NCI-H2227 (cell line): ENCODE measurements around the gene SFMBT1.

Experiments
- DNase-seq: peaks from one replicate; lab custom pipeline; 2025; ENCODE audit not compliant: unreplicated experiment; lab: John Stamatoyannopoulos, UW

The SFMBT1 gene

DNA sequence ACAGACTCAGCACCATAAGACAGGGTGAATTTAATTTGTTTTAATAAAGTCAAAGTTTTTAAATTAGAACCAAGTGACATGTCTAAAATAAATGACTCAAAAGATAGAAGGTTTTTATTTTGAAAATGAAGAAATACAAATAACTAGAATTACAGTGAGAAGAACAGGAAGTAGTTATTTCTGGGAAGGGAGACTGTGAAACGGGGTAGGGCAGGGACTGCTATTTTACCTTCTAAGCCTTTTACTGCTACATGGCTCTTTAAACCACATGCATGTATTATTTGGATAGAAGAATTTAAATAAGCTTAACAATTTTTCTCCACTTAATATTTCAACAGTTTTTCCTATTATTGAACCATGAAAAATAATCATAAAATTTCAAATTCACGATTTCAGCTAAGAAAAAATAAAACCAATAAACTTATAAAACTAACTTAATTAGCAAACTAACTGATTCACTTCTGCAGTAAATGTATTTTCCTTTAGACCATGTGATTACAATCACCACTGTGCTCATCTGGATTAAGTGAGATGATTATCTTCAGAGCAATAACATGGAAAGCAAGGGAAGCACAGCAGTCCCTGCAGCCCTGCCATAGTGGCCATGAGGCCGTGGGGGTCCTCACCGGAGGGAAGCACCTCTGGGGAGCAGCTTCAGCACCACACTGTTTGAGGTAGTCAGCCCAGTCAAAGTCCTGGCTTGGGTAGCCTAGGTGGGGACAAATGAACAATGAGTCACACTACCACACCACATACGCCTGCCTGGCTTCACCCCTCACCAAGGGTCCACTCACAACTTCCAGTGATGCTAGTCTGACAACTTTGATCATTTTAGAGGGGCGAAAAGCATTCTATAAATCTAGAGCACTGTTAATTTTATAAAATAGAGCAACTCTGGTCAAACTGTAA is 120.2 kb downstream of the SFMBT1 start:
- DNase-seq: no peak

DNA sequence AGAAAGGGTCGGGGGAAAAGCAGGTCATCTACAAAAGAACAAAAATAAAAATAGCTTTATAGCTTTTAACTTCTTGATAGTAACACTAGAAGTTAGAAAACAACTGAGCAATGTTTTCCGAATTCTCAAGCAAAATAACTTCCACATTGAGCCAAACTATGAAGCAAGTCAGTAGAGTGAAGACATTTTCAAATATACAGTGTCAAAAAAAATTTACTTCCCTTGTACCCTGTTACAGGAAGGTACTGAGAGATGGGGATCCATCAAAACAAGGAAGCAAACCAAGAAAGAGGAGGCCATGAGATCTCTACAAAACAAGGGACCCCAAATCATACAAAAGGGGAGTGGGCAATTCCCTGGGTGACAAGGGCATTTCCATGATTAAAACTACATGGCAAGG is 121.9 kb downstream of the SFMBT1 start:
- no peak for DNase-seq

DNA sequence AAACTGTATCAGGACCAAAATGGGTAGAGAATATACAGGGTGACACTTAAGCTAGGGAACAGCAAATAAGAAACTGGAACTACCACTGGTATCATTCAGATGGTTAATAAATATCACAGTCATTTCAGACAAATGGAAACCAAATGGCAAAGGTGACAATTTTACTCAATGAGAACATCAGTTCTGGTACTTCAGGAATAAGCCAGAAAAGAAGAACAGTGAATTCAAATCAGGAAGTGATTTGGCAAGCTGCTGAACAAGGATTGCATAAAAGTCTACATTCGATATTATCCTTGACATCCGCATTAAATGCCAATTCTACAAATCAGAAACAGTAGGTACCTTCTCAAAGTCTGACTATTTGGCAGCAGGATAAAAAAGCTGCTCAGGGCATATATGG is 125.0 kb downstream of the SFMBT1 start:
- no peak for DNase-seq

DNA sequence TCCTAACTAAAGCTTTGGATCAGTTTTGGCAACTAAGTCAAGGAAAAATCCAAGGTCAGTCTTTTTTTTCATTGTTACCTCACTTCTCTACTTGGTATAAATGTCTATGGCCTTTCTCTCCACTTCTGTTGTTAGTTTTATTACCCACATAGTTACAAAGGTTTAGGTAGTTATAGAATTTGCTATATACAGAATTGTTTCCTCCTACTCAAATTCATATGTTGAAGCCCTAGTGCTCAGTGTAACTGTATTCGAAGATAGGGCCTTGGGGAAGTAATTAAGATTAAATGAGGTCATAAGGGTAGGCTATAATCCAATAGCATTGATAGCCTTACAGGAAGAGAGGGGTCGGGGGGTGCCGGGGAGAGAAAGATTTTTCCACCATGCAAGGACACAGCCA is 128.8 kb downstream of the SFMBT1 start:
- DNase-seq: no peak

DNA sequence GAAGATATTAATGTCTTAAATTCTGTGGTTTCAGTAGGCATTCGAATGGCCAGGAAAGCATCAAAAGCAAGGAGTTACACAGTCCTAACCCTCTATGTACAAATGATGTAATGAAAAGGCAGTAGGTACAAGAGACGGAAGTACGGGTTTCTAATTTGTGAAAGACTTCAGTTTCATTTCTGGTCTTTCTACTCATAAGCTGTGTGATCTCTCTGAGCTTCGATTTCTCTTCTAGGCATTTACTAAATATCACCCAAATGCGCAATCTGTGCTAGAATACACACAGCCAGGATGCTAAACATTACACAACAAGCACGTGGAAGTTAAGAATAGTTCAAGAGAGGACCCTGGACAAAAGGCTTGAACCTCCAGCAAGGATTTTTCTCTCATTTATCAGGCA is 130.6 kb downstream of the SFMBT1 start:
- DNase-seq: no peak

DNA sequence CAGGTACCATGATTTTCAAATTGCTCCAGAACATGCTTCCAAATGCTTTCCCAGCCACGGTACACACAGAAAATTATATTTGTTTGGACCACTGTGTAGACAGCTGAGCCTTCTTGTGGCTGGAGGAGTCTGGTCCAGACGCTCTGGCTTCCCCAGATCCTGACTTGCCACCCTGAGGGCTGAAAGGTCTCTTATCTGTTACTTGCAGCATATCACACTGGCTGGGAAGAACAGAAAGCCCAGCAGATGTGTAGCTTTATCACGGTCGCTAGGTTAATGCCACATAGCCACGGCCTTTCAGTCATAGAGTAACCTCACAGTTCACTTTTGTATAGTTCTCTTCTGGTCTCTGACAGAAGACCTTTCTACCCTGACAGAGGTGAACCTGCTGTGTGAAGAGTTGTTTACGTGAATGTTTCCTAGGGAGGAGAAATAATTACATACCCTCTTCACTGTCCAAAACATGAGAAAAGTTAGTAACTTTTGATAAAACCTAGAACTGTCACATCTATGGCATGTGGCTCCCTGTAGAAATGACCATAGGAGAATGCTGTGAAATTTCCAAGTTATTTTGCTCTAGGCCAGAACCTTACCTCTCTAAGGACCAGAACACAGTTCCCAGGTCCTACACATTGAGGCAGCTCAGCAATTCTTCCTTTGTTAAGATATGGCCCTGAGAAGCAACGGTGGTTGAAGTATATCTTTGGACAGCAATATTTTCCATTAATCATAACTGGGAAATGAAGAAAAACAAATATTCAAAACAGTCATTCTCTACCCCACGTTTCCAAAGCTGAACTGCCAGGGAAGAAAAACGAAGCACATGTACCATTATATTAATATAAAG is 132.8 kb downstream of the SFMBT1 start:
- no peak for DNase-seq

DNA sequence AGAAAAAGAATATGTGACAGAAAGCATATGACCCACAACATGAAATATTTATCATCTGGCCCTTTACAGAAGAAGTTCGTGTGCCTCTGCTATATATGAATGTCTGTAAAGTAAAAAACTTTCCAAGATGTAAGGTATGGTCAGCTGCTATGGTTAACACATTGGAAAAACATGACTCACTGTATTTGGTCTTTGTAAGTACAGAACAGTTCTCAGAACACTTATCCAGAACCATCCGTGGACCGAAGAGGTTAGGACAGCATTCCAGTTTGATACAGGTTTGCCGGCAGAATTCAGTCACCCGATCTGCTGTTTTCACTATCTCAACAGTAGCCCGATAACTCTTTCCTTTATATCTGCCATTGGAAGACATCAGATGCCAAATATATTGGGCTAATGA is 135.1 kb downstream of the SFMBT1 start:
- DNase-seq: no peak

DNA sequence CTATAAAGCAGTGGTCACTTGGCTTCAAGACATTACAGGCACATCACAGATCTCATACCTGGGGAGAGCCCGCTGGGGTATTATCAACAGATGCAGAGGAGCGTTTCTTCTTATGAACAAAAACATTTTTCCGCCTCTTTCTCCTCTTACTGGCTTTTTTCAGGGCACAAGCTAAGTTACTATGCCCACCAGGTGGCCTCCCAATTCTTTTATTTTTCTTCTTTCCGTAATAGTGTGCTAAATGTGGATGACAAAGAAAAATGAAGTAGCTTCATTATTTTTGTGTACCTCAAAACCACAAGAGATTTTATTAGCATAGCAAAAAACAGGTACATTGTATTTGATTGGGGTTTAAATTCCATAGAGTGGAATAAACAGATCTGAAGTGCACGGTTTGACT is 138.4 kb downstream of the SFMBT1 start:
- no peak for DNase-seq

DNA sequence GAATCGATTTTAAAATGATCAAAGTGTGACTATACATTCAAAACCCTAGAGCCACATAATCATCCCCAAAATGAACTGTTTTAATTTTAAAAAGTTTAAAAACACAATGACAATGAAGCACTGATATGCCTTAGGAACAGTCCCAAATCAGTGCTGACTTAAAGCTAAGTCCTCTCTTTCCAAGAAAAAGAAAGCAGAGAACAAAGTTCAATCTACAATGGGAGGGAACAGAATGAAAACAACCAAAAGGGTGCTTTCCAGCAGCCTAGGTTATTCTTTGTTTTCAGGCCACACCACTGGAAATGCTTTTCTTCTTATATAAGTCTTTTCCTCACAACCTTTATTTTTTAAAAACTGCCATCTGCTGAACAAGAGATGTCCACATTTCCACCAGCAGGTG is 141.3 kb downstream of the SFMBT1 start:
- no peak for DNase-seq

DNA sequence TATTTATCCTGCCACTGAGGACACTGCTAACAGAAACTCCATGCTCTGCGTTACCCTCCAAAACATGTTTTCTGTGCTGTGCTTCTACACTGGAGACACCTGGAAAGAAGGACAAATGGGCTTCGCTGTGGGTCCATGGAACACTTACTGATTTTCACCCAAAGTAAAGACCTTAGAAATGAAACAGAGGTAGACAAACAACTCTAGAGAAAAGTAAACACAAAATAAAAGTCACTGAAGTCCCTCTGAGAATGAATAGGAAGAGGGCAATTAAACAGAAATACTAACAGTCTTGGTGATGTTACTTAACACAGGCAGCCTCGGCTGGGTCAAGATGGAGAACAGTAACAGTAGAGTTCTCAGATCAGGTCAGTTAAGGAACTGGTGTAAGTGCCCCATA is 141.9 kb downstream of the SFMBT1 start:
- DNase-seq: no peak

DNA sequence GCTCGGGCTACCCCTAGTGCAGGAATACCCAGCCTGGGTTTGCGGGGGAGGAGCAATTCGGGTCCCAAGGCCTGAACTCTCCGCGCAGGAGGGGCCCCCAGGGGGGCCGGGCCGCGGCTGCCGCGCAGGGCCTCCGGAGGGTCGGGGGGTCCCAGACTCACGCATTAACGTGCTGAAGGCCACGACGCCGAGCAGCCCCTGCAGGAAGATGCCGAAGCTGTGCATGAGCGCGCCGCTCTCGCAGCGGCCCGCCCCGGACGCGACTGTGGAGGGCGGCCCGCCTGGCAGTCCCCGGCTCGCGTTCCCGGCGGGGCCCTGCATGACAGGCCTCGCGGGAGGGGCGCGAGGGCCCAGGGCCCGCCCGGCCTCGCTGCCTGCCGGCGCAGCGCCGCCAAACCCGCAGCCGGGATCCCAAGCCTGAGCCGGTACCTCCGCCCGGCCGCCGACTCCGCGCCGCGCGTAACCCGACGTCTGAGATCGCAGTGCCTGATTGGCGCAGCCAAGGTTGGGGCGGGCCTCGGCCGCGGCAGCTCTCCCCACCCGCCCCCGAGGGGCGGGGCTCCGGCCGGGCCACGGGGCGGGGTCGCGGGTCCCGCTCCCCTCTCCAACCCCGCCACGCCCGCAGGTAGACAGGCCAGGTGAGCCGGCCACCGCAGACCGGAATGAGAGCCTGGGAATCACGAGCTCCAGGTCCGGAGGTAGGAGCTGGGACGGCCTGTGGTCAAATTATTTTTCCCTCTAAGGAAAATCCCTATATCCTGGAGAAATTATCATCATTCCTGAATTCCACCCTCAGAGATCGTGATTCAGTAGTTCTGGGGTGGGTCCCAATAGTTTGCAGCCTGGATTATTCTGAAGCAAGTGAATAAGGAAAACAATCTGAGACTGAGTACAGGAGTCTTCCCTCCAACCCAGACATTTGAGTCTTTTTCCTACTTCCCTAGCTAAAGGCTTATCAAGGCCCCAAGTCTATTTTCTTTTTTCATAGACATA is 148.4 kb downstream of the SFMBT1 start, which contains the start of gene STIMATE:
TSS of gene STIMATE (minus strand) at position 419 of the 993 bp plus-strand sequence. CDS start at position 321, 98 bp downstream.
- peak; percentile 83 for DNase-seq

DNA sequence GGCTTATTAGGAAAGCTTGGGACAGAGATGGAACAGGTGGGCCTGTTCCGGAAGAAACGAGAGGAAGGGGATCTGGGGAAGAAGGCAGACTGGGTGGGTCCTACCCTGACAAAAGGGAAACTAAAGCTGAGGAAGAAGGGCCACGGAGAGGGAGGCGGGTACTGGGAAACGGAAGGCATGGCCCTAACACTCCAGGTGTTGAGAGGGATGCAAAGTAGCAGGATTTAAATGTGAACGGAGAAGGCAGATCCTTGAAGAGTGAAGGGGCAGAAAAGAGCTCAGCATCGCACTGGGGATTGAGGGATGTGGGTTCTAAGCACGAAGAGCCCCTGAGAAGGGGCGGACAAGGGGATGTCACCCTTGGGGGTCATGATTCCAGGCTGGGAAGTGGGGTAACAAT is 149.3 kb downstream of the SFMBT1 start:
- DNase-seq: no peak

DNA sequence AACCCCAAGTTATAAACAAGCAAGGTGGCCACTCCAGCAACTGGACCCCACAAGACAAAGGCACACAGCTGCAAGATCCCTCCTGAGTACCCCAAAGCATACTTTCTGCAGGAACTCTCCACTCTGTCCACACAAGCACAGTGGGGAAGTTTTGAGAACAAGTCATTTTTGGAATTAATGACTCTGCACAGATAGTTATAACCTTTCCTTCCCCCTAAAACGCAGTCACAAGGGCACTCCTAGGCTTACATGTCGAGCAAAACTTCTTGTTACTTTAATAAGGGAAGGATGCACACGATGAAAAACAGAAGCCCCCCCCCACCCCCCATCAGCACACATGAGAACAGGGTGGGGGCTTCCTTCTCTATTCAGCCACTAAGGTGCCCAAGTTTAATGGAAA is 149.7 kb downstream of the SFMBT1 start:
- DNase-seq: no peak

DNA sequence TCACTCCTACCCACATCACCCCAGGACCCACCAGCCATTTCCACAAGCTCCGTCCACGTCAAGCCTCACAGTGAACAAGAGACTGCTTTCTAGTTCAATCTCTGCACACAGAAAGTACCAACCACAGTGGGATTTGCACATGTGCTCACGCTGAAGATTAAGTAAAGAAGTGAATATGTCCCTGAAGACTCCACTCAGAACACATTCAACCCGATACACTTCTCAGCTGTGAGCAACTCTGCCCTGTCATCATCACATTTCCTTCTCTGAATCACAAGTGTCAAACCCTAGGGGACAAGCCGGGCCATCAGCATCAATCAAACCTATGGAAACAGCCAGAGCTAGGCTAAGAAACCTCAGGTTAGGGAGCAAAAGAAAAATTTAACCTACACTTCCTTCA is 150.5 kb downstream of the SFMBT1 start:
- DNase-seq: no peak

DNA sequence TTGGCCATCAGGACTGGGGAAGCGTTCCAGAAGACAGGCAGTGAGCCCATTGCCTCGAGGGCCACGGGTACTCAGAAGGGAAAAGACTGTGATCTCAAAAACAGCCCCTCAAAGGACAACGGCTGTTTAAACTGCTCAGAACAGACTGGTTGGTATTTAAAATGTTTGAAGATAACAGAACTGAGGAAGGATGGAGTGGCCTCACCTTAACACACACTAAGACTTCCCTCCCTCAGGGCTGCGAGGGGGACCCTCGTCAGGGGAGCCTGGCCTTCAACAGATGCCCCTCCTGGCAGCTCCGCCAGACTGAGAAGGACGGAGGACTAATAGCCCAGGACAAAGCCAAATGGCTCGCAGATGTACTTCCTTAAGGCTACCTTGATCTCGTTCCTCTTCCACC is 151.1 kb downstream of the SFMBT1 start:
- no peak for DNase-seq

DNA sequence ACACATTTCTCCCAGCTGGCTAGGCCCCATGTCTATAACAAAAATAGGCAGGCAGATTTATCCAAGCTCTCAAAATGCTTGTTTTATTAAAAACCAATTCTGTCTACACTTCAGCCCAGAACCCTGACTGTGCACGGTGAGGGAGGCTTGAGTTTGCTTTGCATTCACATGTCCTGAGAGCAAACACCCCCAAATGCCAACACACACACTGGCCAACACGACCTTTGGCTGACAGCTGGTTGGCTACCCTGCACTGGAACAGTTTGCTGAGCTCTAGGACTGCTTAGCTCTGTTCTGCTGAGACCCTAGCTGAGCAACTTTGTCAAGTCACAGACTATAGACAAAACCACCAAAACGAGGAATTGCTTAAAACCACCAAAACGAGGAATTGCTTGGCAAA is 152.2 kb downstream of the SFMBT1 start:
- DNase-seq: no peak

DNA sequence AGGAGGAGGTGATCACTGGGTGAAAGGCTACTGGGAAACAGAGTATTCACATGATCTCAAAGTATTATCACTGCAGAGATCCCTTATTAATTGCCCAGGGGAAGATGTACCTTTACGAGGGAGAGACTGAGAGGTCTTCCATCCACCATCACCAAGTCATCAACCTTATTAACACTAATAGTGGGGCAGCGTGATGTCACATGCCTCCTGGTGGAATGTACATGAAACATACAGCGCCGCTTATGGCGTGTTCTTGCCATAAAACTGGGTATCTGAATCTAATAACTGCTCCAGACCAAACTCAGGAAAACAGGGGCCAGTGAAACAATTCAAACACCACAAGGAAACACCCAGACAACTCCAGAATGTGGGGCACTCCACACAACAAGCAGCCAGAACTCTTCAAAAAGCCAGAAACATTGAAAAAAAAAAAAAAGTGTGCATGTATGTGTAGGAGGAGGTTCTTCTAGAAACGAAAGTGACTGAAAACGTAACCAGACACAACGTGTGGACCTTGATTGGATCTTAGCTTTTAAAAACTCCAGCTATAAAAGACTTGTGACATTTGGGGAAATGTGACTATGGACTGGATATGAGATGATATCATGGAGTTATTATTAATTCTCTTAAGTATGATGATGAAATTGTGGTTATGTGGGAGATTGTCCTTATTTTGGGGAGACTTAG is 153.1 kb downstream of the SFMBT1 start:
- peak; percentile 14 for DNase-seq

DNA sequence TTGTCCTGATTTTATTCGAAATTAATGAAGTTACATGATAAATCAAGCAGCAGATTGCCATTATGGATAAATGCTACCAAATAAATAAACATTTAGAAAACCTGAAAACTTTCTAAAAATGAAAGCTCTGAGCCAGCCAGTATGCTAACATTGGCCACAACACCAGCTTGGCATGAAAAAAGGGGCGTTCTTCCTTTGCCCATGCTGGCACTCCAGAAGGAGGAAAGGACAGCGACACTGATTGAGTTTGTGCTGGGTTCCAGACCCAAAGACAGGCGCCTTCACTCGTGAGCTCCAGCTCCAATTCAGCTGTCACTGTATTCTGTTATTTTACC is 153.6 kb downstream of the SFMBT1 start:
- no peak for DNase-seq

DNA sequence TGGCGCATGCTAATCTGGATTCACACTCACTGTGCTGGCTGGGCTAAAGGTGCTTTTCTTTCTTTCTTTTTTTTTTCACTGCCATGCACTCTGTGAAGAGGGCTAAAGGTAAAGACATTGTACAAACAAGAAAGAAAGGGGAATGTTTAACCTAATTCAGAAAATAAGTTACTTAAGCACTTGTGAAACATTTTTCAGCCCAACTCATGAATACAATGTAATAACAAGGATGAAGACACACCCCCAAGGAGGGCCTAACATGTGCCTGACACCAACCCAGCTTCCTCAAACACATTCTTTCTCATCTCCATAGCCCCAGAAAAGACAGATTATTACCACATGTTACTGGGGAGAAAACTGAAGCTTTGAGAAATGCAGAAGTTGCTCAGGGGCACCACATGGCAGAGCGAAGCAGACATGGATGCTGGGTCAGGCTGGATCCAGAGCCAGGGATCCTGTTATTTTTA is 154.2 kb downstream of the SFMBT1 start:
- no peak for DNase-seq

DNA sequence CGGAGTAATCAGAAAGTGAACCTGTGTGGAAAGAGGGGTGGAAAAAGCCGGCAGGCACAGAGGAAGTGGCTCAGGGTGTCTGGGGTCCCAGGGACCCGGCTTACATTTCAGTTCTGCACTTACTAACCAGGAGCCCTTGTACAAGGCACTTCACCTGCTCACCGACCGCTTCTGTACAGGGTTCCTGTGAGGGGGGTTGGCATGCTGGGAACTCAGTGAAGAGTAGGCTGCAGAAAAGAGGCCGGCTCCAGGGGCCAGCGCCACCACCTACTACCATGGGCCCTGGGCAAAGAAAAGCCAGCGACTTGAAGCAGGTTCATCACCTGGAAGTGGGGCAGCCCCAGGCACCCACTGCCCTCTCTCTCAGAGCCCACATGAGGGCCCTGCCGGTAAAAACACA is 154.7 kb downstream of the SFMBT1 start:
- DNase-seq: no peak
